Upper lobe of left lung (tissue), 6 donors: ENCODE data around the gene RAI14. TPM values are rescaled to one million over a fixed set of nuclear protein-coding genes. Genes with fewer than 3 reads are reported as not detected.
A peak's percentile ranks its signal among the peaks of the same experiment; 100 is the strongest.

Experiments
- ATAC-seq, 2 donors: fragments of 200-7000 bp; cut with Tn5 transposase; one replicate each; pipeline ENCODE4 v1.9.1; 2022; ENCODE audit warnings: mild to moderate bottlenecking in 2 of 2, moderate library complexity in 2 of 2; ENCODE audit not compliant: low FRiP score in 2 of 2
- DNase-seq, 2 donors: peaks; one replicate each; pipeline ENCODE4 v3.0.0-alpha.2; 2019 to 2020
- H3K27ac ChIP-seq, 4 donors: fragments of 200-600 bp; sonication (generic); one replicate each; pipeline ENCODE4 v1.5.1; 2016 to 2019
- H3K27me3 ChIP-seq, 4 donors: fragments of 200-600 bp; sonication (generic); one replicate each; pipeline ENCODE4 v1.5.1; 2017 to 2019
- H3K36me3 ChIP-seq, 4 donors: fragments of 200-600 bp; sonication (generic); one replicate each; pipeline ENCODE4 v1.5.1; 2016 to 2019
- H3K4me1 ChIP-seq, 4 donors: fragments of 200-600 bp; sonication (generic); one replicate each; pipeline ENCODE4 v1.5.1; 2018 to 2019
- H3K4me3 ChIP-seq, 4 donors: fragments of 200-600 bp; sonication (generic); one replicate each; pipeline ENCODE4 v1.5.1; 2017 to 2019; ENCODE audit warnings: mild to moderate bottlenecking in 2 of 4, moderate library complexity in 1 of 4
- H3K9me3 ChIP-seq, 4 donors: fragments of 200-600 bp; sonication (generic); one replicate each; pipeline ENCODE4 v1.5.1; 2018 to 2019
- CTCF ChIP-seq, 6 experiments: fragments of 450-650 bp in 4 of 6; fragments of 200-600 bp in 2 of 6; sonication (generic) in 2 of 6; IDR thresholded peaks; one replicate each; pipeline ENCODE4 v1.5.1; 2016 to 2019; ENCODE audit warnings: antibody characterized with exemption in 6 of 6
- EP300 ChIP-seq, 4 donors: sonication (generic); formaldehyde crosslinking; IDR thresholded peaks; one replicate each; pipeline ENCODE4 v1.5.1; 2017; ENCODE audit warnings: antibody characterized with exemption in 4 of 4, control low read depth in 2 of 4
- POLR2A ChIP-seq, 4 donors: fragments of 450-650 bp; IDR thresholded peaks; one replicate each; pipeline ENCODE4 v1.5.1; 2016 to 2017; ENCODE audit warnings: antibody characterized with exemption in 4 of 4, mild to moderate bottlenecking in 2 of 4
- POLR2AphosphoS5 ChIP-seq, 2 donors: sonication (generic); formaldehyde crosslinking; IDR thresholded peaks; one replicate each; pipeline ENCODE4 v1.5.1; 2017; ENCODE audit warnings: antibody characterized with exemption in 2 of 2
- WGBS, 2 donors: methylation state at CpG; one replicate each; pipeline ENCODE4 v1.1.5; 2017 to 2018; 5-methylcytosine and 5-hydroxymethylcytosine counted together
- total RNA-seq, 6 donors: library from RNA; depleted of rRNA in 4 of 6; stranded (reverse); fragments of >200 nt in 4 of 6; gene quantifications; one replicate each; pipeline versions ENCODE4 v1.1.0 to v1.2.1, GENCODE V29; 2016 to 2021
- donor health status: DM: no; HTN: no; CAD: no; lungs with moderate emphysema.
- donor health status: DM: no; HTN: yes; CAD: no; lungs with severe emphysema.

The RAI14 gene
- total RNA-seq, 6 donors from 2014 or later, result 34.0 to 88.6 (median 67.9) TPM

- Histone ChIP-seq H3K27ac (no peak overlapping the region), H3K36me3 (peaks cover 0 to 9% (median 2%) of the 10 kb centered on the region in 4 donors), H3K9me3 (no peaks in the 10 kb centered on the region), H3K4me1 (peaks cover 8 to 18% (median 13%) of the 10 kb centered on the region in 4 donors), H3K27me3 (no peaks in the 10 kb centered on the region), H3K4me3 (no peak overlapping the region)
- TF ChIP-seq POLR2A (IDR thresholded peaks at IDR 0.05) (no peak), EP300 (IDR thresholded peaks at IDR 0.05) (no peak), POLR2AphosphoS5 (IDR thresholded peaks at IDR 0.05) (no peak)
- DNase-seq (no peak), ATAC-seq (no peak)
- 79 to 92% methylated on average over 4 of the region's 4 CpGs for WGBS, 2 donors
These were observed 28.8 kb downstream of the RAI14 start for GRCh38 chr5:34684980-34685352.

- H3K9me3 ChIP-seq, result no peaks in the 10 kb centered on the region
- no peak overlapping the region for H3K4me3 ChIP-seq
- no peaks in the 10 kb centered on the region for H3K27me3 ChIP-seq
- peaks cover 0 to 9% (median 2%) of the 10 kb centered on the region in 4 donors for H3K36me3 ChIP-seq
- no peak for DNase-seq
- ATAC-seq, result no peak
- peaks cover 8 to 18% (median 13%) of the 10 kb centered on the region in 4 donors for H3K4me1 ChIP-seq
- WGBS, 2 donors, result 50 to 77% methylated on average over 1 of the region's 1 CpG
- TF ChIP-seq EP300 (IDR thresholded peaks at IDR 0.05) (no peak), POLR2AphosphoS5 (IDR thresholded peaks at IDR 0.05) (no peak), POLR2A (IDR thresholded peaks at IDR 0.05) (no peak), CTCF (IDR thresholded peaks at IDR 0.05) (no peak)
- peak overlapping the region; percentile 30 to 70 (median 62) for H3K27ac ChIP-seq
These were observed 29.5 kb downstream of the RAI14 start for GRCh38 chr5:34685485-34686165.

GRCh38 chr5:34686762-34687268 lies 30.7 kb downstream of the RAI14 start:
- peak in 1 of 2 donors; percentile 94 for DNase-seq
- Histone ChIP-seq H3K27me3 (no peaks in the 10 kb centered on the region), H3K4me3 (no peak overlapping the region), H3K4me1 (peaks cover 8 to 24% (median 13%) of the 10 kb centered on the region in 4 donors), H3K36me3 (peaks cover 0 to 9% (median 2%) of the 10 kb centered on the region in 4 donors), H3K27ac (peak overlapping the region in 3 of 4 donors; percentile 57 to 70 (median 68)), H3K9me3 (no peaks in the 10 kb centered on the region)
- 47 to 54% methylated on average over 7 of the region's 7 CpGs for WGBS, 2 donors
- peak; percentile 92 to 94 for ATAC-seq
- TF ChIP-seq EP300 (IDR thresholded peaks at IDR 0.05) (peak in 1 of 4 donors; percentile 71), CTCF (IDR thresholded peaks at IDR 0.05) (no peak), POLR2A (IDR thresholded peaks at IDR 0.05) (peak in 1 of 4 donors; percentile 17), POLR2AphosphoS5 (IDR thresholded peaks at IDR 0.05) (peak in 1 of 2 donors; percentile 9)

GRCh38 chr5:34687269-34688011 lies 31.3 kb downstream of the RAI14 start:
- WGBS, 2 donors, result 66 to 71% methylated on average over 10 of the region's 10 CpGs
- no peaks in the 10 kb centered on the region for H3K9me3 ChIP-seq
- DNase-seq (no peak), ATAC-seq (peak in 1 of 2 donors; percentile 65)
- peaks cover 6 to 24% (median 13%) of the 10 kb centered on the region in 4 donors for H3K4me1 ChIP-seq
- peak overlapping the region in 3 of 4 donors; percentile 57 to 70 (median 68) for H3K27ac ChIP-seq
- H3K4me3 ChIP-seq, result no peak overlapping the region
- no peaks in the 10 kb centered on the region for H3K27me3 ChIP-seq
- H3K36me3 ChIP-seq, result peaks cover 0 to 9% (median 2%) of the 10 kb centered on the region in 4 donors
- TF ChIP-seq CTCF (IDR thresholded peaks at IDR 0.05) (no peak), EP300 (IDR thresholded peaks at IDR 0.05) (peak in 1 of 4 donors; percentile 20), POLR2A (IDR thresholded peaks at IDR 0.05) (no peak), POLR2AphosphoS5 (IDR thresholded peaks at IDR 0.05) (no peak)
